HL-60 (cell line): Measurements from ENCODE around the gene CDKN2B-AS1.

Source experiments
- CTCF ChIP-seq: IDR thresholded peaks from one replicate; pipeline ENCODE4 v1.5.1; 2011; ENCODE audit warnings: low read length, control low read depth, inconsistent platforms; ENCODE audit not compliant: insufficient read depth
- REST ChIP-seq: IDR thresholded peaks from 2 replicates; pipeline ENCODE4 v1.6.1; 2012; ENCODE audit warnings: low read depth; ENCODE audit not compliant: insufficient replicate concordance

GRCh38 chr9:21997480-21997879 lies 2.9 kb downstream of the CDKN2B-AS1 start:
- TF ChIP-seq REST (no peak), CTCF (no peak)
